GM08714 (cell line): ENCODE measurements around the gene CYGB.

Source experiments
- H3K4me3 ChIP-seq: fragments of 200-500 bp; sonication (Bioruptor generic); 2 replicates; pipeline ENCODE4 v1.5.1; 2014; ENCODE audit warnings: mild to moderate bottlenecking, low read length, inconsistent platforms
- ZNF274 ChIP-seq: IDR thresholded peaks from 2 replicates; pipeline ENCODE4 v1.6.1; 2012; ENCODE audit warnings: mild to moderate bottlenecking, low read depth, low read length

CYGB gene

GRCh38 chr17:76549215-76549518 is 11.7 kb upstream of the CYGB start:
- TF ChIP-seq ZNF274: no peak
- H3K4me3 ChIP-seq: no peak overlapping the region

GRCh38 chr17:76548378-76549214 is 11.1 kb upstream of the CYGB start:
- TF ChIP-seq ZNF274: no peak
- H3K4me3 ChIP-seq: no peak overlapping the region

- TF ChIP-seq ZNF274: no peak
- no peak overlapping the region for H3K4me3 ChIP-seq
Measured at GRCh38 chr17:76547642-76548202, 10.2 kb upstream of the CYGB start.

- no peak overlapping the region for H3K4me3 ChIP-seq
- no peak for TF ChIP-seq ZNF274
Measured at GRCh38 chr17:76547183-76547641, 9.7 kb upstream of the CYGB start.

GRCh38 chr17:76546556-76547182 is 9.2 kb upstream of the CYGB start:
- no peak overlapping the region for H3K4me3 ChIP-seq
- TF ChIP-seq ZNF274: no peak

GRCh38 chr17:76545918-76546555 is 8.5 kb upstream of the CYGB start:
- TF ChIP-seq ZNF274: no peak

GRCh38 chr17:76544546-76545365 is 7.2 kb upstream of the CYGB start:
- no peak for TF ChIP-seq ZNF274
- no peak overlapping the region for H3K4me3 ChIP-seq

More at GRCh38 chr17:76545918-76546555, 8.5 kb upstream of the CYGB start:
- H3K4me3 ChIP-seq: no peak overlapping the region

- H3K4me3 ChIP-seq: no peak overlapping the region
- no peak for TF ChIP-seq ZNF274
Measured at GRCh38 chr17:76543826-76544545, 6.5 kb upstream of the CYGB start.

GRCh38 chr17:76543482-76543825 is 5.9 kb upstream of the CYGB start:
- H3K4me3 ChIP-seq: no peak overlapping the region
- TF ChIP-seq ZNF274: no peak

- no peak for TF ChIP-seq ZNF274
Measured at GRCh38 chr17:76542984-76543383, 5.5 kb upstream of the CYGB start.

GRCh38 chr17:76542566-76542971 is 5.1 kb upstream of the CYGB start:
- no peak overlapping the region for H3K4me3 ChIP-seq
- TF ChIP-seq ZNF274: no peak

More at GRCh38 chr17:76542984-76543383, 5.5 kb upstream of the CYGB start:
- H3K4me3 ChIP-seq: no peak overlapping the region

GRCh38 chr17:76541739-76542454 is 4.4 kb upstream of the CYGB start:
- H3K4me3 ChIP-seq: no peak overlapping the region
- no peak for TF ChIP-seq ZNF274

- H3K4me3 ChIP-seq: no peak overlapping the region
- TF ChIP-seq ZNF274: no peak
Measured at GRCh38 chr17:76540381-76541300, 3.1 kb upstream of the CYGB start.
